Esophagus muscularis mucosa (tissue), 4 donors: ENCODE results near the gene UNC13B. TPM values are rescaled to one million over a fixed set of nuclear protein-coding genes. Genes with fewer than 3 reads are reported as not detected.
"Not testable (repeated sequence)": the region's sequence is repeated elsewhere in the genome, so short reads cannot be mapped to it uniquely, and the experiment has no call there.

Experiments used
- DNase-seq: peaks from one replicate; pipeline ENCODE4 v3.0.0-alpha.2; 2017; ENCODE audit errors: extremely low spot score
- H3K27ac ChIP-seq, 4 donors: fragments of 200-600 bp; sonication (generic); replicated peaks in 1 of 4; 1 replicate in 3 of 4; 2 replicates in 1 of 4; pipeline ENCODE4 v1.5.1; 2016 to 2019; ENCODE audit warnings: mild to moderate bottlenecking in 1 of 4
- H3K27me3 ChIP-seq, 4 donors: fragments of 200-600 bp; sonication (generic); one replicate each; pipeline versions ENCODE4 v1.5.1 to v1.6.0; 2016 to 2019
- H3K36me3 ChIP-seq, 4 donors: fragments of 200-600 bp; sonication (generic); one replicate each; pipeline ENCODE4 v1.5.1; 2016 to 2019
- H3K4me1 ChIP-seq, 4 donors: fragments of 200-600 bp; sonication (generic); one replicate each; pipeline ENCODE4 v1.5.1; 2016 to 2019
- H3K4me3 ChIP-seq, 4 donors: fragments of 200-600 bp; sonication (generic); 1 replicate in 2 of 4; 2 replicates in 2 of 4; pipeline ENCODE4 v1.5.1; 2016 to 2019; ENCODE audit warnings: mild to moderate bottlenecking in 4 of 4, moderate library complexity in 1 of 4
- H3K9me3 ChIP-seq, 4 donors: fragments of 200-600 bp; sonication (generic); 1 replicate in 3 of 4; 2 replicates in 1 of 4; pipeline ENCODE4 v1.5.1; 2016 to 2019
- CTCF ChIP-seq, 3 experiments: fragments of 200-600 bp in 2 of 3; fragments of 450-650 bp in 1 of 3; sonication (generic) in 2 of 3; IDR thresholded peaks; one replicate each; pipeline ENCODE4 v1.5.1; 2017 to 2019; ENCODE audit warnings: antibody characterized with exemption in 3 of 3, mild to moderate bottlenecking in 2 of 3, moderate library complexity in 1 of 3
- EP300 ChIP-seq: sonication (generic); formaldehyde crosslinking; IDR thresholded peaks from one replicate; pipeline ENCODE4 v1.6.1; 2017; ENCODE audit warnings: antibody characterized with exemption
- POLR2A ChIP-seq: fragments of 450-650 bp; IDR thresholded peaks from one replicate; pipeline ENCODE4 v1.6.1; 2017; ENCODE audit warnings: antibody characterized with exemption, moderate library complexity, mild to moderate bottlenecking, low read depth
- POLR2AphosphoS5 ChIP-seq, 2 donors: sonication (generic); formaldehyde crosslinking; IDR thresholded peaks; one replicate each; pipeline ENCODE4 v1.6.1; 2017; ENCODE audit warnings: antibody characterized with exemption in 2 of 2
- WGBS: methylation state at CpG from one replicate; pipeline ENCODE4 v1.1.5; 2018; 5-methylcytosine and 5-hydroxymethylcytosine counted together
- intact Hi-C: fragments of 100-400 bp; cut with DNase I; formaldehyde crosslinking; loops from one replicate; pipeline ENCODE4 v1.15.1; 2023
- total RNA-seq, 4 donors: library from RNA; depleted of rRNA; stranded (reverse); fragments of >200 nt; gene quantifications; one replicate each; pipeline versions ENCODE4 v1.1.0 to v1.2.1, GENCODE V29; 2016

UNC13B gene
- total RNA-seq, 4 donors from 2014 or later: 21.9 to 30.7 (median 28.7) TPM

- Histone ChIP-seq H3K36me3 (peaks cover 20 to 38% (median 35%) of the 10 kb centered on the region in 4 donors), H3K27ac (no peak overlapping the region), H3K4me1 (peaks cover 0 to 9% (median 5%) of the 10 kb centered on the region in 4 donors), H3K27me3 (no peaks in the 10 kb centered on the region), H3K4me3 (peak overlapping the region in 2 of 4 donors; percentile 5 to 17), H3K9me3 (no peaks in the 10 kb centered on the region)
- TF ChIP-seq EP300 (no peak), POLR2A (no peak), CTCF (IDR thresholded peaks at IDR 0.05) (no peak), POLR2AphosphoS5 (IDR thresholded peaks at IDR 0.05) (no peak)
- intact Hi-C loops: loop anchor here (10.0 kb wide), 1 partner anchor 58 kb away; no protein-coding TSS in a partner anchor
- 36% methylated on average over 28 of the region's 28 CpGs for WGBS
- no peak for DNase-seq
Measured at GRCh38 chr9:35406183-35406959, 244.6 kb downstream of the UNC13B start.

- intact Hi-C loops: loop anchor here (10.0 kb wide), 1 partner anchor 57 kb away; no protein-coding TSS in a partner anchor
- no peak for DNase-seq
- 88% methylated on average over 3 of the region's 3 CpGs for WGBS
Measured at GRCh38 chr9:35407846-35408245, 246.0 kb downstream of the UNC13B start.

GRCh38 chr9:35409434-35409833 lies 247.6 kb downstream of the UNC13B start:
- intact Hi-C loops: loop anchor here (10.0 kb wide), 1 partner anchor 55 kb away; no protein-coding TSS in a partner anchor

More at GRCh38 chr9:35407846-35408245, 246.0 kb downstream of the UNC13B start:
- H3K27ac ChIP-seq: no peak overlapping the region
- TF ChIP-seq POLR2AphosphoS5 (IDR thresholded peaks at IDR 0.05): no peak
- TF ChIP-seq CTCF (IDR thresholded peaks at IDR 0.05): no peak
- no peak for TF ChIP-seq POLR2A
- no peak for TF ChIP-seq EP300
- peaks cover 11 to 25% (median 21%) of the 10 kb centered on the region in 4 donors for H3K36me3 ChIP-seq
- H3K4me1 ChIP-seq: peaks cover 0 to 9% (median 5%) of the 10 kb centered on the region in 4 donors
- no peaks in the 10 kb centered on the region for H3K27me3 ChIP-seq
- no peak overlapping the region for H3K4me3 ChIP-seq
- H3K9me3 ChIP-seq: no peaks in the 10 kb centered on the region

GRCh38 chr9:35414889-35415288 lies 253.1 kb downstream of the UNC13B start:
- intact Hi-C loops: no loop called here
- no peak overlapping the region for H3K27ac ChIP-seq
- no peaks in the 10 kb centered on the region for H3K9me3 ChIP-seq
- no peaks in the 10 kb centered on the region for H3K27me3 ChIP-seq
- H3K36me3 ChIP-seq: no peaks in the 10 kb centered on the region
- no peaks in the 10 kb centered on the region for H3K4me1 ChIP-seq
- no peak for DNase-seq
- H3K4me3 ChIP-seq: no peak overlapping the region
- WGBS: 96% methylated on average over 1 of the region's 1 CpG
- TF ChIP-seq POLR2AphosphoS5 (IDR thresholded peaks at IDR 0.05) (no peak), EP300 (no peak), CTCF (IDR thresholded peaks at IDR 0.05) (no peak), POLR2A (no peak)

More at GRCh38 chr9:35409434-35409833, 247.6 kb downstream of the UNC13B start:
- H3K4me3 ChIP-seq, H3K36me3 ChIP-seq, H3K4me1 ChIP-seq, DNase-seq, H3K9me3 ChIP-seq, H3K27ac ChIP-seq, H3K27me3 ChIP-seq: not testable (repeated sequence)
- WGBS: 98% methylated on average over 5 of the region's 5 CpGs

- H3K36me3 ChIP-seq: no peaks in the 10 kb centered on the region
- TF ChIP-seq POLR2A (no peak), CTCF (IDR thresholded peaks at IDR 0.05) (no peak), POLR2AphosphoS5 (IDR thresholded peaks at IDR 0.05) (no peak), EP300 (no peak)
- H3K27me3 ChIP-seq: no peaks in the 10 kb centered on the region
- no peaks in the 10 kb centered on the region for H3K9me3 ChIP-seq
- H3K27ac ChIP-seq: no peak overlapping the region
- H3K4me1 ChIP-seq: no peaks in the 10 kb centered on the region
- intact Hi-C loops: no loop called here
- WGBS: 76% methylated on average over 6 of the region's 6 CpGs
- DNase-seq: no peak
- no peak overlapping the region for H3K4me3 ChIP-seq
Measured at GRCh38 chr9:35415402-35416097, 253.7 kb downstream of the UNC13B start.
